K562 (cell line): ENCODE measurements around the gene HMGN2. TPM values are rescaled to one million over a fixed set of nuclear protein-coding genes. Genes with fewer than 3 reads are reported as not detected.
A peak's percentile ranks its signal among the peaks of the same experiment; 100 is the strongest.

Experiments used
- BCL6 ChIP-seq: fragments of 250-450 bp; sonication (Bioruptor Pico); IDR thresholded peaks from 2 replicates; pipeline ENCODE4 v1.4.0; 2020
- BRD9 ChIP-seq: fragments of 450-650 bp; IDR thresholded peaks from 2 replicates; pipeline ENCODE4 v1.6.1; 2018; ENCODE audit warnings: low read depth; ENCODE audit not compliant: partially characterized antibody
- C11orf30 ChIP-seq: fragments of 450-650 bp; IDR thresholded peaks from 2 replicates; pipeline ENCODE4 v1.6.1; 2016; ENCODE audit warnings: low read depth, mild to moderate bottlenecking
- CBX3 ChIP-seq, 2 experiments: IDR thresholded peaks; 1 replicate in 1 of 2; 2 replicates in 1 of 2; pipeline ENCODE4 v1.6.1; 2012; ENCODE audit warnings: inconsistent platforms in 2 of 2, low read length in 2 of 2, borderline replicate concordance in 1 of 2, control low read depth in 1 of 2
- FOSL1 ChIP-seq: fragments of 200-800 bp; sonication (Bioruptor generic); conservative IDR thresholded peaks from 2 replicates; pipeline ENCODE4 v1.6.1; 2016; ENCODE audit warnings: missing genetic modification characterization, missing compliant biosample characterization
- IRF2 ChIP-seq: sonication (generic); formaldehyde crosslinking; IDR thresholded peaks from 2 replicates; pipeline ENCODE4 v1.8.1; 2022; ENCODE audit warnings: mild to moderate bottlenecking, missing genetic modification reagents
- KDM1A ChIP-seq, 2 experiments: fragments of 450-650 bp; IDR thresholded peaks; 2 replicates each; pipeline ENCODE4 v1.6.1; 2016; ENCODE audit warnings: mild to moderate bottlenecking in 2 of 2
- KLF6 ChIP-seq: fragments of 250-450 bp; sonication (Bioruptor Pico); IDR thresholded peaks from 2 replicates; pipeline ENCODE4 v1.4.0; 2020; ENCODE audit warnings: mild to moderate bottlenecking, moderate library complexity, borderline replicate concordance
- RBM22 ChIP-seq: fragments of 200-400 bp; formaldehyde crosslinking; IDR thresholded peaks from 2 replicates; pipeline ENCODE4 v1.6.1; 2018; ENCODE audit warnings: low read length, low read depth; ENCODE audit not compliant: poor library complexity, severe bottlenecking
- TEAD2 ChIP-seq: fragments of 450-650 bp; IDR thresholded peaks from 2 replicates; pipeline ENCODE4 v1.6.1; 2016; ENCODE audit warnings: missing genetic modification characterization, control low read depth, missing compliant biosample characterization
- ZNF23 ChIP-seq: fragments of 250-450 bp; sonication (Bioruptor Pico); IDR thresholded peaks from 2 replicates; pipeline ENCODE4 v1.4.0; 2020; ENCODE audit warnings: mild to moderate bottlenecking
- ZNF239 ChIP-seq: fragments of 250-450 bp; sonication (Bioruptor Pico); IDR thresholded peaks from 2 replicates; pipeline ENCODE4 v1.4.0; 2020; ENCODE audit warnings: mild to moderate bottlenecking
- ZNF41 ChIP-seq: fragments of 250-450 bp; sonication (Bioruptor Pico); conservative IDR thresholded peaks from 2 replicates; pipeline ENCODE4 v1.4.0; 2020; ENCODE audit warnings: mild to moderate bottlenecking
- ZNF583 ChIP-seq: fragments of 250-450 bp; sonication (Bioruptor Pico); IDR thresholded peaks from 2 replicates; pipeline ENCODE4 v1.4.0; 2020
- ZNF778 ChIP-seq: fragments of 450-650 bp; formaldehyde crosslinking; IDR thresholded peaks from 2 replicates; pipeline ENCODE4 v1.4.0; 2020; ENCODE audit warnings: mild to moderate bottlenecking, moderate library complexity
- polyA plus RNA-seq, 8 experiments: library from polyadenylated mRNA; depleted of rRNA in 4 of 8; stranded (reverse) in 5 of 8; unstranded in 3 of 8; fragments of >200 nt; fragmentation: Nextera tagmentation in 2 of 8; fragmentation: Illumina TruSeq in 1 of 8; extraction: Ambion mirVana in 2 of 8; extraction: Trizol in 1 of 8; gene quantifications; 2 replicates each; pipeline versions ENCODE4 v1.2.1 to v1.2.3, GENCODE V29; 2011 to 2014; ENCODE audit warnings: inconsistent platforms in 1 of 8, missing spikeins in 1 of 8
- total RNA-seq, 7 experiments: library from RNA; depleted of rRNA in 6 of 7; stranded (reverse); fragments of >200 nt in 6 of 7; fragmentation: Illumina TruSeq in 2 of 7; extraction: Trizol in 2 of 7; gene quantifications; 2 replicates each; pipeline versions ENCODE4 v1.2.1 to v1.2.3, GENCODE V29; 2011 to 2021; ENCODE audit warnings: low replicate concordance in 1 of 7
- TF ChIP-seq, protein P1 (sequence below), 2 experiments: IDR thresholded peaks in 1 of 2; conservative IDR thresholded peaks in 1 of 2; 2 replicates each; pipeline ENCODE4 v1.6.1; 2016; ENCODE audit warnings: low read depth in 2 of 2, mild to moderate bottlenecking in 1 of 2, missing compliant biosample characterization in 1 of 2, missing genetic modification characterization in 1 of 2, moderate library complexity in 1 of 2
- TF ChIP-seq, protein P2 (sequence below): fragments of 200-800 bp; sonication (Bioruptor generic); IDR thresholded peaks from 2 replicates; pipeline ENCODE4 v1.6.1; 2017; ENCODE audit warnings: missing genetic modification characterization, missing compliant biosample characterization
- TF ChIP-seq, protein P3 (sequence below): fragments of 450-650 bp; IDR thresholded peaks from 2 replicates; pipeline ENCODE4 v1.7.0; 2016; ENCODE audit warnings: borderline replicate concordance
- TF ChIP-seq, protein P4 (sequence below), 3 experiments: fragments of 200-800 bp in 1 of 3; fragments of 250-450 bp in 1 of 3; fragments of 450-650 bp in 1 of 3; sonication (Bioruptor Pico) in 1 of 3; sonication (Bioruptor generic) in 1 of 3; formaldehyde crosslinking in 1 of 3; IDR thresholded peaks; 2 replicates each; pipeline versions ENCODE4 v1.6.1 to v1.8.0; 2016 to 2022; ENCODE audit warnings: mild to moderate bottlenecking in 2 of 3, missing genetic modification characterization in 2 of 3, missing compliant biosample characterization in 1 of 3, moderate library complexity in 1 of 3

The HMGN2 gene
- total and polyA plus RNA-seq, 9 of the 15 experiments (the other 6 are each of a cell fraction or from before 2014, with no cell fraction given) = 370 to 1,354 (median 965) TPM

DNA sequence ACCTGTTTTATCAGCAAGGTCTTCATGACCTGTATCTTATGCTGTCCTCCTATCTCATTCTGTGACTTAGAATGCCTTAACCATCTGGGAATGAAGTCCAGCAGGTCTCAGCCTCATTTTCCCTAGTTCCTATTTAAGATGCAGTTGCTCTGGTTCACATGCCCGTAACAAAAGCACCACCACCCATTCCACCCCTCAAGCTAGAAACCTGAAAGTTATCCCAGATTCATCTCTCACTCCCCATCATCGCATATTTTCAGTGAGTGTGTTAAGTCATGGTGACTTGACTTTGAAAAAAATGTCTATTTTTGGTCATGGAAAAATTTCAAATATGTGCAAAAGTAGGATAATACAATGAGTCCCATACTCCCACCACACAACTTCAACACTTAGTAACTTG, 11.7 kb downstream of the HMGN2 start (continued):
- TF ChIP-seq, protein P1, sequence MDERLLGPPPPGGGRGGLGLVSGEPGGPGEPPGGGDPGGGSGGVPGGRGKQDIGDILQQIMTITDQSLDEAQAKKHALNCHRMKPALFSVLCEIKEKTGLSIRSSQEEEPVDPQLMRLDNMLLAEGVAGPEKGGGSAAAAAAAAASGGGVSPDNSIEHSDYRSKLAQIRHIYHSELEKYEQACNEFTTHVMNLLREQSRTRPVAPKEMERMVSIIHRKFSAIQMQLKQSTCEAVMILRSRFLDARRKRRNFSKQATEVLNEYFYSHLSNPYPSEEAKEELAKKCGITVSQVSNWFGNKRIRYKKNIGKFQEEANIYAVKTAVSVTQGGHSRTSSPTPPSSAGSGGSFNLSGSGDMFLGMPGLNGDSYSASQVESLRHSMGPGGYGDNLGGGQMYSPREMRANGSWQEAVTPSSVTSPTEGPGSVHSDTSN (CRISPR knock-in tag; IDR thresholded peaks at IDR 0.05; ENCODE audit: low read depth) = no peak
- TF ChIP-seq, protein P1 (tag; conservative IDR thresholded peaks at IDR 0.05; ENCODE audit: low read depth) = peak; percentile 42
- TF ChIP-seq ZNF583 (CRISPR knock-in tag) = no peak
- peak; percentile 44; the same call in 1 of the 2 replicates for TF ChIP-seq ZNF41
- TF ChIP-seq, protein P2, sequence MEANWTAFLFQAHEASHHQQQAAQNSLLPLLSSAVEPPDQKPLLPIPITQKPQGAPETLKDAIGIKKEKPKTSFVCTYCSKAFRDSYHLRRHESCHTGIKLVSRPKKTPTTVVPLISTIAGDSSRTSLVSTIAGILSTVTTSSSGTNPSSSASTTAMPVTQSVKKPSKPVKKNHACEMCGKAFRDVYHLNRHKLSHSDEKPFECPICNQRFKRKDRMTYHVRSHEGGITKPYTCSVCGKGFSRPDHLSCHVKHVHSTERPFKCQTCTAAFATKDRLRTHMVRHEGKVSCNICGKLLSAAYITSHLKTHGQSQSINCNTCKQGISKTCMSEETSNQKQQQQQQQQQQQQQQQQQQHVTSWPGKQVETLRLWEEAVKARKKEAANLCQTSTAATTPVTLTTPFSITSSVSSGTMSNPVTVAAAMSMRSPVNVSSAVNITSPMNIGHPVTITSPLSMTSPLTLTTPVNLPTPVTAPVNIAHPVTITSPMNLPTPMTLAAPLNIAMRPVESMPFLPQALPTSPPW (CRISPR knock-in tag) = no peak
- no peak for TF ChIP-seq FOSL1
- TF ChIP-seq TEAD2 = 0 out of 2 replicates have a peak, but pooled peaks have one; percentile 60
- TF ChIP-seq ZNF239 (CRISPR knock-in tag) = peak; percentile 47; the same call in 1 of the 2 replicates
- peak; percentile 66; the same call in 1 of the 2 replicates for TF ChIP-seq KLF6
- no peak for TF ChIP-seq CBX3 (IDR thresholded peaks at IDR 0.05; ENCODE audit: borderline replicate concordance in 1 of 2, low read length in 2 of 2)
- TF ChIP-seq RBM22 = no peak
- no peak for TF ChIP-seq BRD9
- no peak for TF ChIP-seq IRF2
- TF ChIP-seq KDM1A (IDR thresholded peaks at IDR 0.05) = no peak
- 0 out of 2 replicates have a peak, but pooled peaks have one; percentile 55 for TF ChIP-seq BCL6 (CRISPR knock-in tag)
- TF ChIP-seq, protein P3, sequence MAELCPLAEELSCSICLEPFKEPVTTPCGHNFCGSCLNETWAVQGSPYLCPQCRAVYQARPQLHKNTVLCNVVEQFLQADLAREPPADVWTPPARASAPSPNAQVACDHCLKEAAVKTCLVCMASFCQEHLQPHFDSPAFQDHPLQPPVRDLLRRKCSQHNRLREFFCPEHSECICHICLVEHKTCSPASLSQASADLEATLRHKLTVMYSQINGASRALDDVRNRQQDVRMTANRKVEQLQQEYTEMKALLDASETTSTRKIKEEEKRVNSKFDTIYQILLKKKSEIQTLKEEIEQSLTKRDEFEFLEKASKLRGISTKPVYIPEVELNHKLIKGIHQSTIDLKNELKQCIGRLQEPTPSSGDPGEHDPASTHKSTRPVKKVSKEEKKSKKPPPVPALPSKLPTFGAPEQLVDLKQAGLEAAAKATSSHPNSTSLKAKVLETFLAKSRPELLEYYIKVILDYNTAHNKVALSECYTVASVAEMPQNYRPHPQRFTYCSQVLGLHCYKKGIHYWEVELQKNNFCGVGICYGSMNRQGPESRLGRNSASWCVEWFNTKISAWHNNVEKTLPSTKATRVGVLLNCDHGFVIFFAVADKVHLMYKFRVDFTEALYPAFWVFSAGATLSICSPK = no peak
- TF ChIP-seq C11orf30 = peak; percentile 41
- TF ChIP-seq, protein P4, sequence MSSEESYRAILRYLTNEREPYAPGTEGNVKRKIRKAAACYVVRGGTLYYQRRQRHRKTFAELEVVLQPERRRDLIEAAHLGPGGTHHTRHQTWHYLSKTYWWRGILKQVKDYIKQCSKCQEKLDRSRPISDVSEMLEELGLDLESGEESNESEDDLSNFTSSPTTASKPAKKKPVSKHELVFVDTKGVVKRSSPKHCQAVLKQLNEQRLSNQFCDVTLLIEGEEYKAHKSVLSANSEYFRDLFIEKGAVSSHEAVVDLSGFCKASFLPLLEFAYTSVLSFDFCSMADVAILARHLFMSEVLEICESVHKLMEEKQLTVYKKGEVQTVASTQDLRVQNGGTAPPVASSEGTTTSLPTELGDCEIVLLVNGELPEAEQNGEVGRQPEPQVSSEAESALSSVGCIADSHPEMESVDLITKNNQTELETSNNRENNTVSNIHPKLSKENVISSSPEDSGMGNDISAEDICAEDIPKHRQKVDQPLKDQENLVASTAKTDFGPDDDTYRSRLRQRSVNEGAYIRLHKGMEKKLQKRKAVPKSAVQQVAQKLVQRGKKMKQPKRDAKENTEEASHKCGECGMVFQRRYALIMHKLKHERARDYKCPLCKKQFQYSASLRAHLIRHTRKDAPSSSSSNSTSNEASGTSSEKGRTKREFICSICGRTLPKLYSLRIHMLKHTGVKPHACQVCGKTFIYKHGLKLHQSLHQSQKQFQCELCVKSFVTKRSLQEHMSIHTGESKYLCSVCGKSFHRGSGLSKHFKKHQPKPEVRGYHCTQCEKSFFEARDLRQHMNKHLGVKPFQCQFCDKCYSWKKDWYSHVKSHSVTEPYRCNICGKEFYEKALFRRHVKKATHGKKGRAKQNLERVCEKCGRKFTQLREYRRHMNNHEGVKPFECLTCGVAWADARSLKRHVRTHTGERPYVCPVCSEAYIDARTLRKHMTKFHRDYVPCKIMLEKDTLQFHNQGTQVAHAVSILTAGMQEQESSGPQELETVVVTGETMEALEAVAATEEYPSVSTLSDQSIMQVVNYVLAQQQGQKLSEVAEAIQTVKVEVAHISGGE (CRISPR knock-in tag; IDR thresholded peaks at IDR 0.05) = no peak
- TF ChIP-seq ZNF778 (CRISPR knock-in tag) = no peak
- 0 out of 2 replicates have a peak, but pooled peaks have one; percentile 56 for TF ChIP-seq ZNF23 (CRISPR knock-in tag)
